SK-MEL-5 (cell line): Measurements from ENCODE around the gene WNT1. TPM values are rescaled to one million over a fixed set of nuclear protein-coding genes. Genes with fewer than 3 reads are reported as not detected.

ENCODE experiments used
- DNase-seq: peaks from one replicate; pipeline ENCODE4 v3.0.0-alpha.2; 2016; ENCODE audit warnings: low read depth, low spot score
- in situ Hi-C: cut with HindIII; loops from 2 replicates; pipeline ENCODE4 v1.10.0; 2016; ENCODE audit warnings: low sequenced_read_pairs, high pct_unique_total_duplicates, low pct_unique_long_range_greater_than_20kb
- small RNA-seq, 2 experiments: library from RNA; depleted of rRNA; stranded (forward); fragments of <200 nt; gene quantifications; one replicate each; pipeline ENCODE3, GENCODE V24; 2014
- total RNA-seq: library from RNA; depleted of rRNA; stranded (reverse); fragments of >200 nt; shearing (Covaris generic); gene quantifications from 2 replicates; pipeline ENCODE4 v1.2.3, GENCODE V29; 2014; rRNA removed

The WNT1 gene
- total RNA-seq, 1 experiment from 2014 or later = not detected

GRCh38 chr12:49031573-49032161 is 53.5 kb downstream of the WNT1 start:
- in situ Hi-C loops = no loop called here
- no peak for DNase-seq

Small RNA genes lying within 50 kb of the gene (small RNA-seq; reads per million reads assigned to genes)
- 0 reads per million in 2 experiments for gene RNU6-940P

Other genes with a start within 250 kb of the WNT1 start
- gene ADCY6, start 189.2 kb upstream of the WNT1 start, total RNA-seq = 28.1 and 31.5 TPM in 2 replicates
- gene CACNB3, start 159.8 kb upstream of the WNT1 start, total RNA-seq = 4.9 and 5.3 TPM in 2 replicates
- 86.4 and 86.9 TPM in 2 replicates for gene DDX23, start 126.2 kb upstream of the WNT1 start, total RNA-seq
- 0.11 and 0.13 TPM in 2 replicates for gene RND1, start 112.5 kb upstream of the WNT1 start, total RNA-seq
- gene FKBP11, start 52.8 kb upstream of the WNT1 start, total RNA-seq = 10.8 and 12.2 TPM in 2 replicates
- 92.3 and 95.8 TPM in 2 replicates for gene ARF3, start 20.8 kb upstream of the WNT1 start, total RNA-seq
- 3.4 and 5.1 TPM in 2 replicates for gene WNT10B, start 6.6 kb upstream of the WNT1 start, total RNA-seq
- gene DDN, start 21.1 kb downstream of the WNT1 start, total RNA-seq = 0.03 TPM in 1 of 2 replicates, not detected in the other
- gene PRKAG1, start 40.5 kb downstream of the WNT1 start, total RNA-seq = 115 and 133 TPM in 2 replicates
- gene KMT2D, start 82.5 kb downstream of the WNT1 start, total RNA-seq = 14.5 and 16.1 TPM in 2 replicates
- gene RHEBL1, start 91.7 kb downstream of the WNT1 start, total RNA-seq = 5.2 and 7.8 TPM in 2 replicates
- gene DHH, start 116.5 kb downstream of the WNT1 start, total RNA-seq = 0.05 and 0.21 TPM in 2 replicates
- gene LMBR1L, start 132.5 kb downstream of the WNT1 start, total RNA-seq = 20.6 and 21.7 TPM in 2 replicates
- gene TUBA1B, start 153.1 kb downstream of the WNT1 start, total RNA-seq = 1,958 and 1,976 TPM in 2 replicates
- 147 and 170 TPM in 2 replicates for gene TUBA1A, start 210.8 kb downstream of the WNT1 start, total RNA-seq